ENCODE measurements around the gene GGCT.
"Not testable (repeated sequence)": the region's sequence is repeated elsewhere in the genome, so short reads cannot be mapped to it uniquely, and the experiment has no call there.

Gene GGCT

GRCh38 chr7:30509171-30509857 is 4.7 kb upstream of the GGCT start:
- H3K9me3 Mint-ChIP-seq (ENCODE audit: low read depth); H3K27ac Mint-ChIP-seq; H3K36me3 Mint-ChIP-seq; H3K27me3 Mint-ChIP-seq; H3K4me3 Mint-ChIP-seq: not testable (repeated sequence)
- H3K4me1 Mint-ChIP-seq (ENCODE audit: low read depth) = peaks cover 11% of the 10 kb centered on the region

DNA sequence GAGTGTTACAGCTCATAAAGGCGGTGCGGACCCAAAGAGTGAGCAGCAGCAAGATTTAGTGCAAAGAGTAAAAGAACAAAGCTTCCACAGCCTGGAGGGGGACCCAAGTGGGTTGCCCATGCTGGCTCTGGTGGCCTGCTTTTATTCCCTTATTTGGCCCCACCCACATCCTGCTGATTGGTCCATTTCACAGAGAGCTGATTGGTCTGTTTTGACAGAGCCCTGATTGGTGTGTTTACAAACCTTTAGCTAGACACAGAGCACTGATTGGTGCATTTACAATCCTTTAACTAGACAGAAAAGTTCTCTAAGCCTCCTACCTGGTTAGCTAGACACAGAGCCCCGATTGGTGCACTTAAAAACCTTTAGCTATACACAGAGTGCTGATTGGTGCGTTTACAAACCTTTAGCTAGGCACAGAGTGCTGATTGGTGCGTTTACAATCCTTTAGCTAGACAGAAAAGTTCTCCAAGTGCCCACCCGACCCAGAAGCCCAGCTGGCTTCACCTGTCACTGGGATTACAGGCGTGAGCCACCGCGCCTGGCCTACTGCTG is 2.8 kb upstream of the GGCT start:
- H3K4me1 Mint-ChIP-seq (ENCODE audit: low read depth) = peaks cover 26% of the 10 kb centered on the region
- not testable (repeated sequence) for H3K36me3 Mint-ChIP-seq; H3K27me3 Mint-ChIP-seq; H3K27ac Mint-ChIP-seq; H3K9me3 Mint-ChIP-seq (ENCODE audit: low read depth); H3K4me3 Mint-ChIP-seq

GRCh38 chr7:30505174-30505697 is 607 bp upstream of the GGCT start:
- H3K4me1 Mint-ChIP-seq (ENCODE audit: low read depth) = peaks cover 44% of the 10 kb centered on the region
- peaks cover 6% of the 10 kb centered on the region for H3K36me3 Mint-ChIP-seq
- H3K27me3 Mint-ChIP-seq = no peaks in the 10 kb centered on the region
- H3K27ac Mint-ChIP-seq = peak overlapping the region; percentile 97
- peak overlapping the region; percentile 99 for H3K4me3 Mint-ChIP-seq
- H3K9me3 Mint-ChIP-seq (ENCODE audit: low read depth) = no peaks in the 10 kb centered on the region

DNA sequence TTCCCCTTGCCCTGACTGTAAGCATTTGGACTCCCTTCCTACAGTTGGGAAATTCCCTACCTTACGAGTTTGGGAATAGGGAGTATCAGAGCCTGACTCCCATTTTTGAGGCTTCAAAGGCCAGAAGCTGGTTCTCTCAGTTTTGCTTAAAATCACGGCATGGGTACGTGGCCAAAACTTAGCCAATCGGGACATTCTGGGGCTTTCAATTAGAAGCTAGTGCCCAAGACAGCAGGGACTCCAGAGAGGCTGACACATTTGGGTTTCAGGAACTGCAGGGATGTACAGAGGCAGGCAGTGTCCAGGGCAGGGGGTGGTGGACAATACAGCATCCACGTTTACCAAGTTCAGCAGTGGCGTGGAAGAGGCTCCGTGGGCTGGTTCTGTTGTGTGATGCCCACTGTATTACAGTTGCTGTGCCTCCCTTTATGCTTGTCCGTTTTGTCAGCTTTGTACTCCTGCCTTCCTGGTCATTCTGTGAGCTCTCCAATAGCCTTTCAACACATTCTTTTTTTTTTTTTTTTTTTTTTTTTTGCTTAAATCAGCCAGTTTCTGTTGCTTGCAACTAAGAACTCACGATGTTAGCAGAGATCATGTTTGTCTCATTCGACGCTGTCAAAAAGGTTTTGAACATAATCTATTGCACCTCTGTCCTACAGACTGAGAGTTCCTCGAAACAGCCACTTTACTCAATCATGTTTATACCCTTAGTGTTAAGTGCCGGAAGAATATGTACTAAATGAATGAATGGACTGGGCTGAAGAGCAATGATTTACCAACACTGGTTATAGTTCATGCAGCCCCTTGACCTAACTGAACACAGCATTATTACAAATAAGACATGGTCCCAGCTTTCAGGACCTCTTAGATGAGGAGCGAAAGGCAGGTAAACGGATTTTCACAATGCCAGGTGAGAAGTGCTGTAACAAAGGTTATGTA is 1.1 kb downstream of the GGCT start:
- peaks cover 47% of the 10 kb centered on the region for H3K4me1 Mint-ChIP-seq (ENCODE audit: low read depth)
- no peaks in the 10 kb centered on the region for H3K9me3 Mint-ChIP-seq (ENCODE audit: low read depth)
- H3K27ac Mint-ChIP-seq = peak overlapping the region; percentile 97
- H3K4me3 Mint-ChIP-seq = peak overlapping the region; percentile 99
- no peaks in the 10 kb centered on the region for H3K27me3 Mint-ChIP-seq
- H3K36me3 Mint-ChIP-seq = peaks cover 9% of the 10 kb centered on the region

- Mint-ChIP-seq H3K4me1 (ENCODE audit: low read depth) (peaks cover 47% of the 10 kb centered on the region), H3K27me3 (no peaks in the 10 kb centered on the region), H3K36me3 (peaks cover 9% of the 10 kb centered on the region), H3K9me3 (ENCODE audit: low read depth) (no peaks in the 10 kb centered on the region), H3K4me3 (peak overlapping the region; percentile 99), H3K27ac (peak overlapping the region; percentile 22)
Observed at GRCh38 chr7:30502470-30503251, 2.0 kb downstream of the GGCT start.

GRCh38 chr7:30501264-30501663 is 3.4 kb downstream of the GGCT start:
- H3K27ac Mint-ChIP-seq = no peak overlapping the region
- no peaks in the 10 kb centered on the region for H3K9me3 Mint-ChIP-seq (ENCODE audit: low read depth)
- peak overlapping the region; percentile 1 for H3K4me3 Mint-ChIP-seq
- H3K27me3 Mint-ChIP-seq = no peaks in the 10 kb centered on the region
- peaks cover 47% of the 10 kb centered on the region for H3K4me1 Mint-ChIP-seq (ENCODE audit: low read depth)
- peaks cover 17% of the 10 kb centered on the region for H3K36me3 Mint-ChIP-seq

GRCh38 chr7:30493228-30493627 is 11.4 kb downstream of the GGCT start:
- peaks cover 2% of the 10 kb centered on the region for H3K27me3 Mint-ChIP-seq

DNA sequence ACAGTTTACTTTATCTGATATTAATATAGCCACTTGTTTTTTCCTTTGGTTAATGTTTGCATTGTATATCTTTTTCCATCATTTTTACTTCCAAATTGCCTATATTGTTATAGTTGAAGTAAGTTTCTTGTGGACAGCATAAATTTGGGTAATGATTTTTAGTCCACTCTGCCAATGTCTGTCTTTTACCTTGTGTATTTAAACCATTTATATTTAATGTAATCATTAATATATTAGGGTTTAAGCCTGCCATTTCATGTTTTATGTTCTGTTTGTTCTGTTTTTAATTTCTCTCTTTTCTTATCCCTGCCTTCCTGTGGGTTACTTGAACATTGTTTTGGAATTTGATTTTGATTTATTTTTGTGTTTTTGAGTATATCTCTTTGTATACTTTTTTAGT is 13.2 kb downstream of the GGCT start:
- Mint-ChIP-seq H3K36me3 (peaks cover 13% of the 10 kb centered on the region), H3K9me3 (ENCODE audit: low read depth) (peaks cover 17% of the 10 kb centered on the region), H3K4me1 (ENCODE audit: low read depth) (no peaks in the 10 kb centered on the region), H3K27ac (no peak overlapping the region), H3K4me3 (no peak overlapping the region), H3K27me3 (peaks cover 2% of the 10 kb centered on the region)

More at GRCh38 chr7:30493228-30493627, 11.4 kb downstream of the GGCT start:
- peaks cover 17% of the 10 kb centered on the region for H3K9me3 Mint-ChIP-seq (ENCODE audit: low read depth)
- H3K27ac Mint-ChIP-seq = no peak overlapping the region
- no peak overlapping the region for H3K4me3 Mint-ChIP-seq
- peaks cover 19% of the 10 kb centered on the region for H3K36me3 Mint-ChIP-seq
- no peaks in the 10 kb centered on the region for H3K4me1 Mint-ChIP-seq (ENCODE audit: low read depth)

- Mint-ChIP-seq H3K36me3 (peaks cover 5% of the 10 kb centered on the region), H3K4me3 (no peak overlapping the region), H3K27ac (no peak overlapping the region), H3K4me1 (ENCODE audit: low read depth) (no peaks in the 10 kb centered on the region), H3K9me3 (ENCODE audit: low read depth) (peaks cover 12% of the 10 kb centered on the region), H3K27me3 (peaks cover 2% of the 10 kb centered on the region)
Observed at GRCh38 chr7:30487371-30487770, 17.3 kb downstream of the GGCT start.

DNA sequence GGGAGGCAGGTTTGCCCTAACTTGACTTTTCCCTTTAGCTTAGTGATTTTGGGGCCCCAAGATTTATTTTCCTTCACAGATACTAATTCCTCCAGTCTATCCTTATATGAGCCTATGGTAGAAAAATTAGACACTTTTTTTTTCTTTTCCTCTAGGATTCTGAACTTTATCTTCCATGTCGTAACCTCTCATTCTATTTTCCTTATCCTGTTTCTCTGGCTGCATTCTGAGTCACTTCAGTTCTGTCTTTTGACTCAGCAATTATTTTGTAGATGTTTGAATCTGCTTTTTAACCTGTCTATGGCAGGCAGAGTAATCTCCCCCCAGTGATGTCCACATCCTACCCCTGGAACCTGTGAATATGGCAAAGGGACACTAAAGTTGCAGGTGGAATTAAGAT is 19.0 kb downstream of the GGCT start:
- Mint-ChIP-seq H3K4me1 (ENCODE audit: low read depth) (no peaks in the 10 kb centered on the region), H3K4me3 (no peak overlapping the region), H3K27ac (no peak overlapping the region), H3K9me3 (ENCODE audit: low read depth) (no peaks in the 10 kb centered on the region), H3K27me3 (no peaks in the 10 kb centered on the region), H3K36me3 (no peaks in the 10 kb centered on the region)

- H3K27ac Mint-ChIP-seq = not testable (repeated sequence)
Observed at GRCh38 chr7:30481416-30481815, 23.2 kb downstream of the GGCT start.

GRCh38 chr7:30479202-30480120 is 25.2 kb downstream of the GGCT start:
- Mint-ChIP-seq H3K27ac (peak overlapping the region; percentile 97), H3K36me3 (no peaks in the 10 kb centered on the region), H3K4me3 (peak overlapping the region; percentile 93), H3K9me3 (ENCODE audit: low read depth) (no peaks in the 10 kb centered on the region), H3K4me1 (ENCODE audit: low read depth) (peaks cover 47% of the 10 kb centered on the region), H3K27me3 (no peaks in the 10 kb centered on the region)

More at GRCh38 chr7:30481416-30481815, 23.2 kb downstream of the GGCT start:
- H3K4me3 Mint-ChIP-seq; H3K9me3 Mint-ChIP-seq (ENCODE audit: low read depth); H3K27me3 Mint-ChIP-seq; H3K36me3 Mint-ChIP-seq: not testable (repeated sequence)
- H3K4me1 Mint-ChIP-seq (ENCODE audit: low read depth) = peaks cover 30% of the 10 kb centered on the region

DNA sequence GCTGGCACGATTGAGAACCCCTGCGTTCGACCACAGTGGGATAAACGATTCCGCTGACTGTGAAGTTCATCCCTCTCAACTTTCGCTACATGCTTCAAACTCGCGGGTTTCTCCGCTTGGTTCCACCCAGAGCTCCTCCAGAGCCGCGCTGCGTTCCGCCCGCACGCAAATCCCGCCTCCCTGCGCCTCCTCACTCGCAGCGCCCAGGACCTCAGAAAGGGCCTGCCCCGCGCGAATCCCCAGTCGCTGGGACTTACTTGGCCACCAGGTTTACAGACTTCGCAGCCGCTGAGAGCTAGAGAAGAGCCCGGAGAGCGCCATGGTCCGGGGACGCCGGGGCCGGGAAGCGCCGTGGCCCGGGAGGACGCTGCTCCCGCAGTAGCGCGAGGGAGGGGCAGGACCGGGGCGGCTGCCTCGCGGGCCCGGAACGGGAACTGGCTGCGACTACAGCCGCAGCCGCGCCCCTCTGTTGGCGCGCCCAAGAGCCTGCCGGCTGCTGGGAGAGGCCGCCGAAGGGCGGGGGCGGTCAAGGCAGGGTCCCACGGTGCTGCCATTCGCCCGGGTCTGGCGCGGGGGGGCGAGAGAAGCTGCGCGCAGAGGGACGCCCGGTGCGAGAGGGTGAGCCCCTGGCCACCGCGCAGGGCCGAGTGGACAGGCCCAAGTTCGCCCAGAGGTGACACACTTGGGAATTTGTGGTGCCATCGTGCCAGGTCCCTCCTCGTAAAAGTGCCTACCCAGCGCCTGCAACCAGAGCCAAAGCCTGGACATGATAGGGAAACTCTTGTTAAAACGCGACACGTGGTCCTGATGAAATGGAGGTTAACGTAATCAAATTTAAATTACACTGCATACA is 26.1 kb downstream of the GGCT start, which contains the start of gene NOD1:
Gene NOD1, minus strand, starts transcription at position 436 of the 853 bp plus-strand sequence. CDS start 21,863 bp downstream, outside the sequence.
- Mint-ChIP-seq H3K27me3 (no peaks in the 10 kb centered on the region), H3K27ac (peak within 1 kb of the TSS; percentile 97), H3K4me3 (peak within 1 kb of the TSS; percentile 93), H3K9me3 (ENCODE audit: low read depth) (no peaks in the 10 kb centered on the region), H3K4me1 (ENCODE audit: low read depth) (peaks cover 55% of the 10 kb centered on the region), H3K36me3 (no peaks in the 10 kb centered on the region)

All from activated naive CD8-positive, alpha-beta T cell (primary cell).